Measurements from ENCODE around the gene PAX7.
A peak's percentile ranks its signal among the peaks of the same experiment; 100 is the strongest.

Gene PAX7

GRCh38 chr1:18643154-18644012, 12.7 kb downstream of the PAX7 start:
- peaks cover 3% of the 10 kb centered on the region for H3K4me1 Mint-ChIP-seq (ENCODE audit: low read depth)
- peaks cover 2% of the 10 kb centered on the region for H3K36me3 Mint-ChIP-seq (ENCODE audit: low read depth)
- peak overlapping the region; percentile 9 for H3K27ac Mint-ChIP-seq
- H3K27me3 Mint-ChIP-seq (ENCODE audit: low read depth): peaks cover 90% of the 10 kb centered on the region
- no peak overlapping the region for H3K4me3 Mint-ChIP-seq
- no peaks in the 10 kb centered on the region for H3K9me3 Mint-ChIP-seq

- Mint-ChIP-seq H3K27me3 (ENCODE audit: low read depth) (peaks cover 90% of the 10 kb centered on the region), H3K36me3 (ENCODE audit: low read depth) (peaks cover 2% of the 10 kb centered on the region), H3K4me3 (no peak overlapping the region), H3K9me3 (no peaks in the 10 kb centered on the region), H3K27ac (no peak overlapping the region), H3K4me1 (ENCODE audit: low read depth) (peaks cover 3% of the 10 kb centered on the region)
Observed at GRCh38 chr1:18644013-18644399, 13.4 kb downstream of the PAX7 start.

DNA sequence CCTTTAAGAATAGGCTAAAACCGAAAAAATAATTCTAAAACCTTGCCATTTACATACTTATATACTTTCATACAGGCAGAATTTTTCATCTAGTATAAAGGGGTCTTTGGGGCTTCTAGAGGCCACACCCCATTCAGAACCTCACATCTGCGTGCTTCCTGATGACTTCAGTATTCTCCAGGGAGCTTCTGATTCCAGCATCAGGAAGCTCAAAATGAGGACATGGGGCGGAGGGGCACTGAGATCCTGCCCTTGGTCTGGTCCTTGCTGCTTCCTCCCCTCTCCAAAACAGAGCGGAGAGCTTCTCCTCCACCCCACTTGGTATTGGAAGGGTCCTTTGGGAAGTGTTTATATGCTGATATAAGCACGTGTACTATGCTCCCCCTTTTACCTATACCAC, 13.8 kb downstream of the PAX7 start:
- Mint-ChIP-seq H3K27me3 (ENCODE audit: low read depth) (peaks cover 89% of the 10 kb centered on the region), H3K36me3 (ENCODE audit: low read depth) (peaks cover 2% of the 10 kb centered on the region), H3K4me3 (no peak overlapping the region), H3K4me1 (ENCODE audit: low read depth) (peaks cover 3% of the 10 kb centered on the region), H3K27ac (peak overlapping the region; percentile 9), H3K9me3 (no peaks in the 10 kb centered on the region)

DNA sequence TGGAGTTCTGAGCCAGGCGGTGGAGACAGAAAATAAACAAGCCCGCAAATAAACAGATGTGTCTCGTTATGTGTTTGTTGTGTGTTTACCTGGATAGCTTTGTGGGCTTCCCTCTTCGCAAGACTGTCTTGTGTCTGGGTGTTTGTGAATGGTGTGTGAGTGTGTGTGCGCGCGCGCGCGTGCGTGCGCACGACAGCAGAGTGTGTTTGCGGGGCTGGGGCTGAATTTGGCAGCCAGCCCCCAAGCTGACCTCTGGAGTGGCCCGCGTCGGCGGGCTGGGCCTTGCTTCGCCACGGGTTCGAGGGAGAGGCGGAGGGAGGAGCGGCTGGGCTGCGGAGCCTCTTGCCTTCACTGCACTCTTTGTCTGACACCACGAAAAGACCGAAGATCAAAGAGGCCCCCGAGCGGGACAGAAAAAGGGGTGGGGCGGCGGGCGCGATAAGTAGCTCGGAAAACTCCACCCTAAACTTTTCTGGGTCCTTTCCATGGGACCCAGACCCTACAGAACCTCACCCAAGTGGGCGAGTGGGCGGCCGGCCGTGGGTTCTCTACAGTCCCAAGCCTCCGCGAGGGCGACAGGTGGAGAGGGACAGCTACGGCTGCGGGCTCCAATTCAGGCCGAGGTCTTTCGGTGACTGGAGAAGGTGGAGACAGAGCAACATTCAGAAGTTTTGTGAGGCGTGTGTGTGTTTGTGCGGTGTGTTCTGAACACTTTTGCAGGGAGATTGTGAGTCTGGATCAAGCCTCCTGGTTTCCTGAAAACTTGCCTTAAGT, 14.5 kb downstream of the PAX7 start:
- Mint-ChIP-seq H3K9me3 (no peaks in the 10 kb centered on the region), H3K27me3 (ENCODE audit: low read depth) (peaks cover 89% of the 10 kb centered on the region), H3K27ac (peak overlapping the region; percentile 9), H3K4me3 (no peak overlapping the region), H3K36me3 (ENCODE audit: low read depth) (peaks cover 2% of the 10 kb centered on the region), H3K4me1 (ENCODE audit: low read depth) (no peaks in the 10 kb centered on the region)

DNA sequence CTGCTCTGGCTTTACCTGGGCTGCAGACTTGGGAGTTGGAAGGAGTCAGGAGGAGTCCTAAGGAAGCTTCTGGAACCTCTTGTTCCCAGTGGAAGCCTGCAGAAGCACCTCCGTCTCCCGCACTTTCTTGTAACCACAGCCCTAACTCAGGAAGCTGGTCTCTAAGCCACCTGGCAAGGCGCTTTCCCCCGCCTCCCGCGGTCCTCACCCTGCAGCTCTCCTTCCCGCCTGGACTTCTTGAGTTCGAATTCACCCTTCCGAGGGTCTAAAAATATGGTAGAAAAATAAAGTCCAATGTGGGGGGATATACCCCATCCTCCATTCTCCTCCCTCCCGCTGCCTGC, 15.1 kb downstream of the PAX7 start:
- Mint-ChIP-seq H3K27me3 (ENCODE audit: low read depth) (peaks cover 88% of the 10 kb centered on the region), H3K27ac (no peak overlapping the region), H3K9me3 (no peaks in the 10 kb centered on the region), H3K4me3 (no peak overlapping the region), H3K4me1 (ENCODE audit: low read depth) (no peaks in the 10 kb centered on the region), H3K36me3 (ENCODE audit: low read depth) (peaks cover 2% of the 10 kb centered on the region)

DNA sequence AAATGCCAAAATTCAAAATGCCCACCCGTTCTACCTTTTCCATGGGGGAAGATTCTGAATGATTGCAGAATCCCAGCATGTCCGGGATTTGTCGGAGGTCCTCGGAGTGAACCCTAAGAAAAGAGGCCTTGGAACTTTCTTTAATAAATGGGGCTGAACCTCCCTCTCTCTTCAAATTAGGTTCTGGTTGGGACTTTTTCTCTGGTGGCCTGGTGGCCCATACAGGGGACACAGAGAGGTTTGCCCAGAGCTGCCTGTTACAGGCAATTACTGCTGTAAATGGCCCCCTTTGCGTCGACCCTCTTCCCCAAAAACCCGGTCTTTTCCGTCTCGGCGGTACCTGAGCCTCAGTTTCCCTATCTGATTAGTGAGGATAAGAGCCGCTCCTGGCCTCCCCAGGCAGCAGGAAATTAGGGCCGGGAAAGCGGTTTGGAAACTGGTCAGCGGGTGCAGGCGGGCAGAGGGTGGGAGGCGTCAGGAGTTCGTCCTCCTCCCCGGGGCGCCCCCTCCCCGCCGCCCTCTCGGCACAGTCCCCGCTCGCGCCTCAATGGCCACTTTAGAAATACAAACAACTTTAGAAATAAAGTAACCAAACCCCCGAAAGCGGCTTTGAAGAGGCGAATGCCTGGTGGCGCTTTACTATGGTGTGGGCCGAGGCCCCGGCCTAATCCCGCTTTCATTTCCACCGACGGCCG, 15.6 kb downstream of the PAX7 start:
- no peaks in the 10 kb centered on the region for H3K4me1 Mint-ChIP-seq (ENCODE audit: low read depth)
- H3K27ac Mint-ChIP-seq: no peak overlapping the region
- H3K36me3 Mint-ChIP-seq (ENCODE audit: low read depth): no peaks in the 10 kb centered on the region
- H3K27me3 Mint-ChIP-seq (ENCODE audit: low read depth): peaks cover 88% of the 10 kb centered on the region
- no peak overlapping the region for H3K4me3 Mint-ChIP-seq
- H3K9me3 Mint-ChIP-seq: no peaks in the 10 kb centered on the region

DNA sequence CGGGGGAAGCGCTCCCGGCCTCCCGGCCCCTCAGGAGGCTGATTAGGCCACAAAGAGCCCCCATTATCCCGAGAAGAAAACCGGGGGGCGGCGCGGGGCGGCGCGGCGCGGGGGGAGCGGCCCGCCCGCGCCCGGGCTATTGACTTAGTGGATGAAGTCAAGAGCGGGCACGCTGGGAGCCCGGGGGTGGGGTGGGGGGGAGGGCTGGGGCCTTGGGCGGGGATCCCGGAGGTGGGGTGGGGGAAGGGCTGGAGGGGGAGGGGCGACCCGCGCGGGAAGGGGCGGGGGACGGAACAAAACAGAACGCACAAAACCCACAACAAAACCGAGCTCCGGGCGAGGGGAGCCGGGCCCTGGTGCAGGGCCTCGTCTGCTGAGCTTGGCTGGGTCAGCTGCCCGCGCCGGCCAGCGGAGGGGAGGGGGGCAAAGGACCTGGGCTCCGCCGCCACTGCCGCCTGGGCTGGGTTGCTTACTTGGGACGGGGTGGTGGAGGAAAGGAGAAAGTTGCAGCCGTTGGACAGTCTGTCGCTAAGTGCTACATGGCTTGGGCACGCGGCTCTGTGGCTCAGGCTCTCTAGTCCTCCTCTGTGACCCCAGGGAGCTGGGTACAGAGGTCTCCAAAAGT, 16.3 kb downstream of the PAX7 start:
- H3K27me3 Mint-ChIP-seq (ENCODE audit: low read depth): peaks cover 86% of the 10 kb centered on the region

GRCh38 chr1:18647681-18648214, 17.1 kb downstream of the PAX7 start:
- Mint-ChIP-seq H3K27me3 (ENCODE audit: low read depth) (peaks cover 88% of the 10 kb centered on the region), H3K27ac (no peak overlapping the region), H3K4me1 (ENCODE audit: low read depth) (peaks cover 7% of the 10 kb centered on the region), H3K36me3 (ENCODE audit: low read depth) (no peaks in the 10 kb centered on the region), H3K9me3 (no peaks in the 10 kb centered on the region), H3K4me3 (no peak overlapping the region)

More for the DNA sequence above, 16.3 kb downstream of the PAX7 start:
- no peaks in the 10 kb centered on the region for H3K36me3 Mint-ChIP-seq (ENCODE audit: low read depth)
- H3K9me3 Mint-ChIP-seq: no peaks in the 10 kb centered on the region
- H3K27ac Mint-ChIP-seq: no peak overlapping the region
- peaks cover 2% of the 10 kb centered on the region for H3K4me1 Mint-ChIP-seq (ENCODE audit: low read depth)
- no peak overlapping the region for H3K4me3 Mint-ChIP-seq

DNA sequence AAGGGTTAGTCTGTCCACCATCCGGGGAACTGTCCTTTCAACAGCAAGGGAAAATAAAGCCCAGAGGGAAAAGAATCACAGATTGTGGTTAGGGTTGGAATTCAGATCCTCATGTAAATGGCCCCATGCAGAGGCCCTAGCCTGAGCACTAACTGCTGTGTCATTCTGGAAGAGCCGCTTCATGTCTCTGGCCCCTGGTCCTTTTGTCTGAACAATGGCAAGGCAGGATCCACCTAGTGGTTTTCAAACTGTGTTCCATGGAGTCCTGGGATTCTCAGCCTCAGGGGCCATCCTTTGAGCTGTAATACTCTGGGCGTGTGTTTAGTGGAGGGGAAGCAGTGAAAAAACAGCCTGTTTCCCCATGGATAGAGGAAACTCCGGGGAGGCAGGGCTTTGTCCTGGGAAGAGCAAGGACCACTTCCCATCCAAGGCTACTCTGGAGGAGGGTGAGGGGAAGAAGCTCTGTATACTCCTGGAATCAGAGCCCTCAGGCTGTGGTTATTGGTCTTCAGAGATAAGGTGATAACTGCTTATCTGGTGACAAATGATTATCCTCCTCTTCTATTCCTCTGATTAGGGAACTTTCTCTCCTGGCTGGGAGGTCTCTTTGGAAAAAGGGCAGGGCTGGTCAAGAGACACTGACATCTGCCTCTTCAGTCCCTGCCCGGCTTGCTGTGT, 19.2 kb downstream of the PAX7 start:
- Mint-ChIP-seq H3K4me1 (ENCODE audit: low read depth) (peaks cover 16% of the 10 kb centered on the region), H3K27me3 (ENCODE audit: low read depth) (peaks cover 89% of the 10 kb centered on the region), H3K9me3 (no peaks in the 10 kb centered on the region), H3K4me3 (no peak overlapping the region), H3K36me3 (ENCODE audit: low read depth) (no peaks in the 10 kb centered on the region), H3K27ac (no peak overlapping the region)

GRCh38 chr1:18651713-18652112, 21.1 kb downstream of the PAX7 start:
- Mint-ChIP-seq H3K27me3 (ENCODE audit: low read depth) (peaks cover 77% of the 10 kb centered on the region), H3K4me3 (no peak overlapping the region), H3K4me1 (ENCODE audit: low read depth) (peaks cover 16% of the 10 kb centered on the region), H3K9me3 (no peaks in the 10 kb centered on the region), H3K27ac (no peak overlapping the region), H3K36me3 (ENCODE audit: low read depth) (no peaks in the 10 kb centered on the region)

GRCh38 chr1:18652791-18653190, 22.1 kb downstream of the PAX7 start:
- no peaks in the 10 kb centered on the region for H3K36me3 Mint-ChIP-seq (ENCODE audit: low read depth)
- no peaks in the 10 kb centered on the region for H3K9me3 Mint-ChIP-seq
- no peak overlapping the region for H3K27ac Mint-ChIP-seq
- H3K4me1 Mint-ChIP-seq (ENCODE audit: low read depth): peaks cover 16% of the 10 kb centered on the region
- peaks cover 79% of the 10 kb centered on the region for H3K27me3 Mint-ChIP-seq (ENCODE audit: low read depth)
- no peak overlapping the region for H3K4me3 Mint-ChIP-seq

DNA sequence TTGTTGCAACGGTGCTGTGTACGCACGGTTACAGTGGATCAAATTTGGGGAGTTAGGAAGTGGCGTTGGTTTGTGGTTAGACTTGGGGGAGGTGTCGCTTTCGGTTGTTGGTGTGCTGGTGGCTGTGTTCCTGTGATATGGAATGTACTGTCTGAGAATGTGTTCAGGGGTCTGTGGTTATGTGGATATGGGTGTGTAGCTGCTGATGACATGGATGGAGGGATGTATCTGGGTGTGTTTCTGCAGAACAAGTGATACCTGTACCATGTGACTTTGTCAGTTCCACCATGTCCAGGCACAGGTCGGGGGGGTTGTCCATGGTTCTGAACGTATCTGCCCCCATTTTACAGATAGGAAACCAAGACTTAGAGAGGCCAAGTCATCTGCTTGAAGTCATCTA, 22.7 kb downstream of the PAX7 start:
- Mint-ChIP-seq H3K4me1 (ENCODE audit: low read depth) (peaks cover 16% of the 10 kb centered on the region), H3K4me3 (peak overlapping the region; percentile 35), H3K27me3 (ENCODE audit: low read depth) (peaks cover 75% of the 10 kb centered on the region), H3K9me3 (no peaks in the 10 kb centered on the region), H3K27ac (no peak overlapping the region), H3K36me3 (ENCODE audit: low read depth) (no peaks in the 10 kb centered on the region)

- Mint-ChIP-seq H3K36me3 (ENCODE audit: low read depth) (no peaks in the 10 kb centered on the region), H3K27ac (no peak overlapping the region), H3K4me3 (no peak overlapping the region), H3K27me3 (ENCODE audit: low read depth) (peaks cover 75% of the 10 kb centered on the region), H3K9me3 (no peaks in the 10 kb centered on the region), H3K4me1 (ENCODE audit: low read depth) (peaks cover 16% of the 10 kb centered on the region)
Observed at GRCh38 chr1:18653916-18654315, 23.3 kb downstream of the PAX7 start.

DNA sequence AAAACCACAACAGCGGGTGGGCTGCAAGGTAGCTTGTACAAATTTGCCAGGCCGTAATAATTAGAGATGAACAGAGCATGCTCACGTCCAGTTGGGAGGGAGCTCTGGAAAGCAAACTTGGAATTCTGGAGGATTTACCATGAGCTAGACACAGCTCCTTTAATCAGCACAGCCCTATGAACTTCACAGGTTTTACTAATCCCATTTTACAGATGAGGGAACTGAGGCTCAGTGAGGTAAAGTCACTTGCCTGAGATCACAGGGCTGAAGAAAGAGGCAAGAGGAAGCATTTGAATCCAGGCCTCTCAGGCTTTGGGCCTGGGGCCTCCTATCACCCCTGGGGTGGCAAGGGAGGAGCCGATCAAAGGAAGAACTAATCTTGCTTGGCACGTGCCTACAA, 24.0 kb downstream of the PAX7 start:
- no peaks in the 10 kb centered on the region for H3K9me3 Mint-ChIP-seq
- peaks cover 75% of the 10 kb centered on the region for H3K27me3 Mint-ChIP-seq (ENCODE audit: low read depth)
- no peaks in the 10 kb centered on the region for H3K36me3 Mint-ChIP-seq (ENCODE audit: low read depth)
- H3K4me1 Mint-ChIP-seq (ENCODE audit: low read depth): peaks cover 16% of the 10 kb centered on the region
- H3K27ac Mint-ChIP-seq: no peak overlapping the region
- no peak overlapping the region for H3K4me3 Mint-ChIP-seq

All from T-helper 1 cell treated with Interleukin-12 subunit alpha and Interleukin-12 subunit beta and Interleukin-4 antibody, amounts not matched to agents 30 μg/mL and 1 μg/mL, for 36 hours (primary cell).